Neuronal stem cell (in vitro differentiated cells): ENCODE results near the gene C21orf91.

ENCODE experiments used
- DNase-seq: peaks from one replicate; pipeline ENCODE4 v3.0.0-alpha.2; 2013; ENCODE audit warnings: low spot score
- H2AFZ ChIP-seq: one replicate; pipeline ENCODE4 v1.6.1; 2013; ENCODE audit warnings: mild to moderate bottlenecking, low read length, inconsistent platforms
- H2AK5ac ChIP-seq: 2 replicates; pipeline ENCODE4 v1.6.1; 2013; ENCODE audit warnings: low read depth, mild to moderate bottlenecking, inconsistent platforms, low read length, moderate library complexity, mixed read lengths
- H2BK120ac ChIP-seq: 2 replicates; pipeline ENCODE4 v1.6.1; 2013; ENCODE audit warnings: low read depth, mild to moderate bottlenecking, inconsistent platforms, low read length, moderate library complexity, mixed read lengths
- H2BK12ac ChIP-seq: one replicate; pipeline ENCODE4 v1.6.1; 2013; ENCODE audit warnings: low read length, inconsistent platforms
- H2BK15ac ChIP-seq: 2 replicates; pipeline ENCODE4 v1.6.1; 2013; ENCODE audit warnings: mild to moderate bottlenecking, low read length, inconsistent platforms, mixed read lengths
- H2BK5ac ChIP-seq: one replicate; pipeline ENCODE4 v1.6.1; 2013; ENCODE audit warnings: inconsistent platforms, mild to moderate bottlenecking, low read length, moderate library complexity
- H3K14ac ChIP-seq: one replicate; pipeline ENCODE4 v1.6.1; 2013; ENCODE audit warnings: low read length, inconsistent platforms
- H3K18ac ChIP-seq: 2 replicates; pipeline ENCODE4 v1.6.1; 2013; ENCODE audit warnings: low read length, inconsistent platforms
- H3K23ac ChIP-seq: 2 replicates; pipeline ENCODE4 v1.6.1; 2013; ENCODE audit warnings: low read depth, mild to moderate bottlenecking, mixed read lengths, low read length, inconsistent platforms; ENCODE audit not compliant: poor library complexity
- H3K27ac ChIP-seq: replicated peaks from 3 replicates; pipeline ENCODE4 v1.5.1; 2013; ENCODE audit warnings: low read length, inconsistent platforms
- H3K27me3 ChIP-seq, 3 experiments: 2 replicates each; pipeline ENCODE4 v1.6.1; 2013; ENCODE audit warnings: low read length in 3 of 3, mild to moderate bottlenecking in 2 of 3, inconsistent platforms in 1 of 3, low read depth in 1 of 3, mixed read lengths in 1 of 3, moderate library complexity in 1 of 3; ENCODE audit not compliant: control insufficient read depth in 3 of 3, insufficient read depth in 3 of 3
- H3K36me3 ChIP-seq, 2 donors: replicated peaks in 1 of 2; 2 replicates each; pipeline ENCODE4 v1.6.1; 2013; ENCODE audit warnings: low read length in 2 of 2; ENCODE audit not compliant: control insufficient read depth in 2 of 2, insufficient read depth in 2 of 2
- H3K4ac ChIP-seq: 2 replicates; pipeline ENCODE4 v1.6.1; 2013; ENCODE audit warnings: inconsistent platforms, mild to moderate bottlenecking, low read length, moderate library complexity
- H3K4me1 ChIP-seq, 2 donors: 1 replicate in 1 of 2; 2 replicates in 1 of 2; pipeline ENCODE4 v1.6.1; 2013; ENCODE audit warnings: low read length in 2 of 2, low read depth in 1 of 2; ENCODE audit not compliant: control insufficient read depth in 2 of 2, insufficient read depth in 1 of 2
- H3K4me2 ChIP-seq: one replicate; pipeline ENCODE4 v1.6.1; 2013; ENCODE audit warnings: mild to moderate bottlenecking, low read length, inconsistent platforms; ENCODE audit not compliant: insufficient read depth, poor library complexity, severe bottlenecking
- H3K4me3 ChIP-seq, 2 donors: 2 replicates each; pipeline ENCODE4 v1.5.1; 2013; ENCODE audit warnings: low read length in 2 of 2, mild to moderate bottlenecking in 2 of 2, inconsistent platforms in 1 of 2, moderate library complexity in 1 of 2
- H3K79me1 ChIP-seq: one replicate; pipeline ENCODE4 v1.6.1; 2013; ENCODE audit warnings: low read depth, mild to moderate bottlenecking, inconsistent platforms, low read length, moderate library complexity
- H3K9ac ChIP-seq: one replicate; pipeline ENCODE4 v1.6.1; 2013; ENCODE audit warnings: mild to moderate bottlenecking, low read depth, low read length, inconsistent platforms; ENCODE audit not compliant: poor library complexity
- H3K9me3 ChIP-seq, 2 donors: replicated peaks in 1 of 2; 2 replicates each; pipeline versions ENCODE3 to v1.6.1; 2013; ENCODE audit warnings: low read length in 2 of 2, mild to moderate bottlenecking in 2 of 2, inconsistent platforms in 1 of 2, low read depth in 1 of 2, mixed read lengths in 1 of 2, moderate library complexity in 1 of 2; ENCODE audit not compliant: control insufficient read depth in 2 of 2, insufficient read depth in 1 of 2
- H4K8ac ChIP-seq: one replicate; pipeline ENCODE4 v1.6.1; 2013; ENCODE audit warnings: low read depth, mild to moderate bottlenecking, inconsistent platforms, low read length, moderate library complexity
- H4K91ac ChIP-seq: one replicate; pipeline ENCODE4 v1.6.1; 2013; ENCODE audit warnings: low read length, low read depth, mild to moderate bottlenecking, inconsistent platforms; ENCODE audit not compliant: poor library complexity
- WGBS, 2 donors: extraction: QIAGEN DNeasy Blood & Tissue Kit; methylation state at CpG; one replicate each; pipeline ENCODE4 v1.1.7; 2013; ENCODE audit warnings: missing lambda C conversion rate in 2 of 2, mixed read lengths in 1 of 2; ENCODE audit not compliant: insufficient read length in 2 of 2, insufficient replicate concordance in 1 of 2; ENCODE audit errors: extremely low coverage in 2 of 2; 5-methylcytosine and 5-hydroxymethylcytosine counted together

The C21orf91 gene

GRCh38 chr21:17783003-17783402 lies 36.2 kb downstream of the C21orf91 start:
- Histone ChIP-seq H3K4me3 (no peak overlapping the region), H2BK15ac (no peak overlapping the region), H3K4me1 (no peaks in the 10 kb centered on the region), H3K79me1 (no peaks in the 10 kb centered on the region), H4K8ac (no peak overlapping the region), H2BK5ac (no peak overlapping the region), H3K9ac (no peak overlapping the region), H2AK5ac (no peak overlapping the region), H4K91ac (no peak overlapping the region), H3K27me3 (no peaks in the 10 kb centered on the region), H3K4ac (no peak overlapping the region), H3K36me3 (peaks cover 3 to 31% of the 10 kb centered on the region in 2 donors), H2BK120ac (no peak overlapping the region), H3K23ac (no peak overlapping the region), H3K4me2 (no peak overlapping the region), H2BK12ac (no peak overlapping the region), H3K14ac (no peak overlapping the region), H3K9me3 (peaks cover 0 to 5% of the 10 kb centered on the region in 2 donors), H3K18ac (no peak overlapping the region), H3K27ac (no peak overlapping the region), H2AFZ (no peak overlapping the region)
- no peak for DNase-seq
- WGBS, 2 donors: no CpG with 5 or more reads among the region's 3 CpGs

- no peak overlapping the region for H3K9ac ChIP-seq
- peaks cover 0 to 5% of the 10 kb centered on the region in 2 donors for H3K9me3 ChIP-seq
- H4K91ac ChIP-seq: no peak overlapping the region
- no peak overlapping the region for H3K18ac ChIP-seq
- H3K4me2 ChIP-seq: no peak overlapping the region
- no peak overlapping the region for H2AK5ac ChIP-seq
- no peak overlapping the region for H3K27ac ChIP-seq
- H3K23ac ChIP-seq: no peak overlapping the region
- no peak overlapping the region for H3K14ac ChIP-seq
- no peaks in the 10 kb centered on the region for H3K27me3 ChIP-seq
- no peak overlapping the region for H3K4ac ChIP-seq
- H3K4me1 ChIP-seq: no peaks in the 10 kb centered on the region
- no peak overlapping the region for H3K4me3 ChIP-seq
- WGBS, 2 donors: no CpG with 5 or more reads among the region's 1 CpG
- DNase-seq: no peak
- no peak overlapping the region for H2BK12ac ChIP-seq
- no peaks in the 10 kb centered on the region for H3K79me1 ChIP-seq
- H2AFZ ChIP-seq: no peak overlapping the region
- no peak overlapping the region for H4K8ac ChIP-seq
- peaks cover 3 to 26% of the 10 kb centered on the region in 2 donors for H3K36me3 ChIP-seq
- H2BK15ac ChIP-seq: no peak overlapping the region
- no peak overlapping the region for H2BK5ac ChIP-seq
- no peak overlapping the region for H2BK120ac ChIP-seq
Measured at GRCh38 chr21:17782051-17782450, 37.1 kb downstream of the C21orf91 start.

- no peak overlapping the region for H3K9ac ChIP-seq
Measured at GRCh38 chr21:17781524-17781923, 37.6 kb downstream of the C21orf91 start.

DNA sequence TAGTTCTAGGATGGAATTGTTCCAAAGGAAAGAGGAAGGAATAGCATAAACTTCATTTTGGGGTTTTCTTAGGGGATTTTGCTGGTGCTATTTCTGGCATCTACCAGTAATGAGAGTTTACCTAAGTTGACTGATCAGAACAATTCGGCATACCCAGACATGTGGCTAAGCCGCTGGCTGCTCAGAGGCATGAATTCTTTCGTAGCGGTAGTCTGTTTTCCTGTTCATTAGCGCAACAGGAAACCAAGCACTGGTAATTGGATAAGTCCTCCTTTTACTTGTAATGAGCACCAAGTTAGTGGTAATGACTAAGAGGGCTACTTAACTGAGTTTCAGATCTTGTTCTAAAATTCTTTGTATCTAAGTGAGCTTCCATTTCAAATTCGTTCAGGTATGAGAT lies 38.6 kb downstream of the C21orf91 start:
- no peak overlapping the region for H3K4me2 ChIP-seq
- H3K14ac ChIP-seq: no peak overlapping the region
- H3K27me3 ChIP-seq: no peaks in the 10 kb centered on the region
- no peak overlapping the region for H3K23ac ChIP-seq
- no peak overlapping the region for H2BK12ac ChIP-seq
- no peak overlapping the region for H2BK5ac ChIP-seq
- no peak overlapping the region for H3K9ac ChIP-seq
- DNase-seq: no peak
- H3K9me3 ChIP-seq: peaks cover 0 to 3% of the 10 kb centered on the region in 2 donors
- no peak overlapping the region for H4K8ac ChIP-seq
- H3K4me1 ChIP-seq: no peaks in the 10 kb centered on the region
- H3K27ac ChIP-seq: no peak overlapping the region
- no peak overlapping the region for H4K91ac ChIP-seq
- no peak overlapping the region for H3K4me3 ChIP-seq
- no peak overlapping the region for H2AK5ac ChIP-seq
- no CpG with 5 or more reads among the region's 6 CpGs for WGBS, 2 donors
- no peak overlapping the region for H2BK120ac ChIP-seq
- H3K79me1 ChIP-seq: no peaks in the 10 kb centered on the region
- H3K36me3 ChIP-seq: peaks cover 2 to 11% of the 10 kb centered on the region in 2 donors
- no peak overlapping the region for H2BK15ac ChIP-seq
- H3K18ac ChIP-seq: no peak overlapping the region
- H3K4ac ChIP-seq: no peak overlapping the region
- no peak overlapping the region for H2AFZ ChIP-seq

More at GRCh38 chr21:17781524-17781923, 37.6 kb downstream of the C21orf91 start:
- Histone ChIP-seq H3K4me1 (no peaks in the 10 kb centered on the region), H2BK5ac (no peak overlapping the region), H3K79me1 (no peaks in the 10 kb centered on the region), H2AFZ (no peak overlapping the region), H3K36me3 (peaks cover 3 to 20% of the 10 kb centered on the region in 2 donors), H3K23ac (no peak overlapping the region), H2BK15ac (no peak overlapping the region), H4K91ac (no peak overlapping the region), H3K4me2 (no peak overlapping the region), H3K27me3 (no peaks in the 10 kb centered on the region), H3K18ac (no peak overlapping the region), H3K4ac (no peak overlapping the region), H2AK5ac (no peak overlapping the region), H3K9me3 (peaks cover 0 to 5% of the 10 kb centered on the region in 2 donors), H3K14ac (no peak overlapping the region), H4K8ac (no peak overlapping the region), H2BK12ac (no peak overlapping the region), H3K27ac (no peak overlapping the region), H3K4me3 (no peak overlapping the region), H2BK120ac (no peak overlapping the region)
- DNase-seq: no peak
- no CpG with 5 or more reads among the region's 5 CpGs for WGBS, 2 donors
